ENCODE results near the gene GINS3. TPM values are rescaled to one million over a fixed set of nuclear protein-coding genes. Genes with fewer than 3 reads are reported as not detected.
A peak's percentile ranks its signal among the peaks of the same experiment; 100 is the strongest.

GINS3 gene
- total RNA-seq, 1 donor: 4.7 TPM

DNA sequence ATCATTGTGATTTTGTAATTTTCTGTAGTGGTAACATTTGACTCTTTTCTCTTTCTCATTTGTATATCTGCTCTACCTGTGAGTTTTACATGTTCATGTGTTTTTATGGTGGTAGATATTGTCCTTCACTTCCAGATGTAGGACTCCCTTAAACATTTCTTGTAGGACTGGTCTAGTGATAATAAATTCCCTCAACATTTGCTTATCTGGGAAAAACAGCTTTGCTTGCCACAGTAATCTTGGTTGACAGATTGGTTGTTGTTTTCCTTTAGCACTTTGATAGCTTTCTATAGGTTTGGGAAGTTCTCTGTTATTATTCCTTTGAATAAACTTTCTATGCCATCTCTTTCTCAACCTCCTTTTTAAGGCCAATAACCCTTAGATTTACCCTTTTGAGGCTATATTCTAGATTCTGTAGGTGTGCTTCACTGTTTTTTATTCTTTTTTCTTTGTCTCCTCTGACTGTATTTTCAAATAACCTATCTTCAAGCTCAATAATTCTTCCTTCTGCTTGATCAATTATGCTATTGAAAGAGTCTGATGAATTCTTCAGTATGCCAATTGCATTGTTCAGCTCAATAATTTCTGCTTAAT, 32.1 kb upstream of the GINS3 start:
- TF ChIP-seq, protein P1, sequence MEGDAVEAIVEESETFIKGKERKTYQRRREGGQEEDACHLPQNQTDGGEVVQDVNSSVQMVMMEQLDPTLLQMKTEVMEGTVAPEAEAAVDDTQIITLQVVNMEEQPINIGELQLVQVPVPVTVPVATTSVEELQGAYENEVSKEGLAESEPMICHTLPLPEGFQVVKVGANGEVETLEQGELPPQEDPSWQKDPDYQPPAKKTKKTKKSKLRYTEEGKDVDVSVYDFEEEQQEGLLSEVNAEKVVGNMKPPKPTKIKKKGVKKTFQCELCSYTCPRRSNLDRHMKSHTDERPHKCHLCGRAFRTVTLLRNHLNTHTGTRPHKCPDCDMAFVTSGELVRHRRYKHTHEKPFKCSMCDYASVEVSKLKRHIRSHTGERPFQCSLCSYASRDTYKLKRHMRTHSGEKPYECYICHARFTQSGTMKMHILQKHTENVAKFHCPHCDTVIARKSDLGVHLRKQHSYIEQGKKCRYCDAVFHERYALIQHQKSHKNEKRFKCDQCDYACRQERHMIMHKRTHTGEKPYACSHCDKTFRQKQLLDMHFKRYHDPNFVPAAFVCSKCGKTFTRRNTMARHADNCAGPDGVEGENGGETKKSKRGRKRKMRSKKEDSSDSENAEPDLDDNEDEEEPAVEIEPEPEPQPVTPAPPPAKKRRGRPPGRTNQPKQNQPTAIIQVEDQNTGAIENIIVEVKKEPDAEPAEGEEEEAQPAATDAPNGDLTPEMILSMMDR (IDR thresholded peaks at IDR 0.05; ENCODE audit: insufficient read depth, low read depth, low read length): no peak
- no peak overlapping the region for H3K4me3 ChIP-seq (ENCODE audit: low read depth, low read length)
- DNase-seq (ENCODE audit: low read depth): no peak

DNA sequence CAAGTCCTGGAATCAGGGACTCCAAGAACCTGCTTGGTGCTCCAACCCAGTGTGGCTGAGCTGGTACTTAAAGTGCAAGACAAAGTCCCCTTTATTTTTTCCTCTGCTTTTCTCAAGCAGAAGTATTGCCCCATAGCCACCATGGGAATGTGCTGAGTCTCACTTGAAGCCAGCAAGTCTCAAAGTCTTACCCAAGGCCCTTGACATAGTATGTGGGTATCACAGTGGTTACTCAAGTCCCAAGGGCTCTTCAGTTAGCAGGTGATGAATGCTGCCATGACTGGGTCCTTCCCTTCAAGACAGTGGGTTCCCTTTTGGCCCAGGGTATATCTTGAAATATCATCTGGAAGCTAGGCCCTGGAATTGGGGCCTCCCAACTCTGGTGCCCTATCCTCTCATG, 30.5 kb upstream of the GINS3 start:
- no peak overlapping the region for H3K4me3 ChIP-seq (ENCODE audit: low read depth, low read length)
- DNase-seq (ENCODE audit: low read depth): no peak
- TF ChIP-seq, protein P1 (IDR thresholded peaks at IDR 0.05; ENCODE audit: insufficient read depth, low read depth, low read length): no peak

DNA sequence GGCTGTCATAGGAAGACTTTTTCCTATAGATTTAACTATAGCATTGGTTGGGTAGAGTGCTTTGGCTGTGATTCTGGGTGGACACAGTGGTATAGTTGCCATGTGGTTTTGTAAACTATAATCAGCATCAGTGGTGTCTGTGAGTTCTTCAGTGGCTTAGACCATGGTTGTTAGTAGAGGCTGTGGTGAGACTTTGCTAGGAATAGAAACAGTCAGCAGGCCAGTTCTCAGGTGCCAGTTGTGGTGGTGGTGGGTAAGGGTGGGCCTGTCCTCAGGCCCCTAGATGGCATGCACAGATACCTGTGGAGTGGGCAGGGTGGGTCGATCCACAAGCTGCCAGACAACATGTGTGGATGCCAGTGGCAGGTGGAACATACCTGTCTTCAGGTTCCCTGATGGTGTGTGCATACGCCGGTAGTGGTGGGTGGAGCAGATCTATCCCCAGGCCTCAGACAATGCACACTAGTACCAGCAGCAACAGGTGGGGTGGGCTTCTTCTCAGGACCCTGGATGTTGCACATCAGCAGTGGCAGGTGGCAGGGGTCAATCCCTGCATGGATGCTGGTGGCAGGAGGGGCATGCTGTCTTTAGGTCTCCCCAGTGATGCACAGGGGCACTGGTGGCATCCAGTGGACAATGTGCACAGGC, 28.4 kb upstream of the GINS3 start:
- TF ChIP-seq, protein P1 (IDR thresholded peaks at IDR 0.05; ENCODE audit: insufficient read depth, low read depth, low read length): no peak
- no peak for DNase-seq (ENCODE audit: low read depth)
- H3K4me3 ChIP-seq (ENCODE audit: low read depth, low read length): no peak overlapping the region

DNA sequence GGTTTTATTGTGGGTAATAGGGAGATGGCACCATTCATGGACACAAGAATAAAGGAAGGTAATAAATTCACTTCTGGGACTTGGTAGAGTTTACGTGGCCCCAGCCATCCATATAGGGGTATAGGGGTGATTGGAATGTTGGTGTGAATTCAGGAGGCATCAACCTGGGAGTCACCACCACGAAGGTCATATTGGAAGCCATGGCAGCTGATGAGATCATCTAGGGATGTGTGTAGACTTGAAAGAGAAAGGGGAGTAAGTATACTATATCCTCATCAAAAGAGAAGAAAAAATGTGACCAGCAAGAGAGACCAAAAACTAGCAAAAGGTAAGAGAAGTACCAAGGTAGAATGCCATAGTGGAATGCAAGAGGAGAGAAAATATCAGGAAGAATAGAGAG, 26.6 kb upstream of the GINS3 start:
- TF ChIP-seq, protein P1 (IDR thresholded peaks at IDR 0.05; ENCODE audit: insufficient read depth, low read depth, low read length): no peak
- no peak for DNase-seq (ENCODE audit: low read depth)
- no peak overlapping the region for H3K4me3 ChIP-seq (ENCODE audit: low read depth, low read length)

DNA sequence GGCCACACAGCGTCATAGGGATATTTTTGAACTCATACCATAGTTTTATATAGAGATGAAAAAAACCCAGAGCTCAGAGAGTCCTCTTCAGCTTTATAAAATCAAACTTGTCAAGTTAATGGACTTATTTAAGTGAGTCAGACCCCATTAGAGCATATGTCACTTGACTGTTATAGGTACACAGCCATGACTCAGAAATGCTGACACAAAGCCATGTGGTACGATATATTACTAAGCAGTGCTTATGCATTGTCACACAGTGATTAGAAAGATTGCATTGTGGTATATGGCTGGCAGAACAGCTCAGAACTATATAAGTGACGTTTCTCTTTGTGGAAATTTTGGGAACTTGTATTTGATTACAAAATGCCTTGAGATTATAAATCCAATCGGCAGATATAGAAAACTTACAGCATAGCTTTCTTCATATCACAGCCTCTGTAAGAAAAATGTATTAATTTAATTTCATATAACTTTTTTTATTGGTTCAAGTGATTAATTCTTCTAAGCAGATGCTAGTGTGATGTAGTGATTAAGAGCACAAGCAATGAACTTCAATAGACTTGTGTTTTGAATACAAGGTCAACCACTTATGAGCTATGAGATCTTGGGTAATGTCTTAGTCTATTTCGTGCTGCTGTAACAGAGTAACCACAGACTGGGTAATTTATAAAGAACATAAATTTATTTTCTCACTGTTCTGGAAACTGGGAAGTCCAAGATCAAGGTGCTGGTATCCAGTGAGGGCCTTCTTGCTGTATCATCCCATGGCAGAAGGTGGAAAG, 25.8 kb upstream of the GINS3 start:
- H3K4me3 ChIP-seq (ENCODE audit: low read depth, low read length): no peak overlapping the region
- TF ChIP-seq, protein P1 (IDR thresholded peaks at IDR 0.05; ENCODE audit: insufficient read depth, low read depth, low read length): no peak
- peak; percentile 4 for DNase-seq (ENCODE audit: low read depth)

DNA sequence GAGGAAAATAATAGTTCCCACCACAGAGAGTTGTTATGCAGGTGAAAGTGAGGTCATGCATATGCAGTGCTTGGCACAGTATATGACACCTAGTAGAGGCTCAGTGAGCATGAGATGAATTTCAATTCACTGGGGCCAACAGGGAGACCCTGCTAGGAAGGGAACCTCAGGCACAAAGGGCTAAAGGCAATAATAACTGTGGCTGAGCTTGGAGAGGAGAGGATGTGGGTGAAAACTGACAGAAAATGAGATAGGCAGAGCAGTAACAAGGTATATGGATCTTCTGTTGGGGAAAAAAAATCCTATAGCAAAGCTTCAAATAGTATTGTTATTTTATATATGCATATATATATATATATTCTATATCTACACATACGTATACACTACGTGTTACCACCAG, 25.0 kb upstream of the GINS3 start:
- no peak for DNase-seq (ENCODE audit: low read depth)
- no peak overlapping the region for H3K4me3 ChIP-seq (ENCODE audit: low read depth, low read length)
- TF ChIP-seq, protein P1 (IDR thresholded peaks at IDR 0.05; ENCODE audit: insufficient read depth, low read depth, low read length): no peak

All from fibroblast of villous mesenchyme (primary cell).